NCI-H1417 (cell line): ENCODE results near the gene FLT1.

Source experiments
- DNase-seq, 3 experiments: peaks; one replicate each; lab custom pipeline; 2025; lab: John Stamatoyannopoulos, UW

FLT1 gene

GRCh38 chr13:28316836-28317235, 178.1 kb downstream of the FLT1 start:
- no peak for DNase-seq

DNA sequence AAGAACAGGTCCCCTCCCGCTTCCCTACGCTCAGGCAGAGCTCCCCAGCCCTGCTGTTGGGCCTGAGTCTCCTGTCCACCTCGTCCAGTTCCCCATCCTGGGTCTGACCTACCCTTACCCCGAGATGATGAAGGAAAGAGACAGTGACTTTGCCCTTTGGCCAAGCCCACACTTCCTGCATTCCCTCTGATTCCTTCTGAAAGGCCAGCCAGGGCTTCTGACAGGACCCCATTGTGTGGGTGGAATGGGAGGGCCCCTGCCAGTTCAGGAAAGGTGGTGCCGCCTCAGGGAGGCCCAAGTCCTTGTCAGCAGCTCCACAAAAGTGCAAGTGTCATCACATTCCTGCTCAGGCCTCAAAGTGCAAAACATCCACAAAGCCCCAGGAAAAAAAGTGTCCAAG, 178.8 kb downstream of the FLT1 start:
- no peak for DNase-seq

DNA sequence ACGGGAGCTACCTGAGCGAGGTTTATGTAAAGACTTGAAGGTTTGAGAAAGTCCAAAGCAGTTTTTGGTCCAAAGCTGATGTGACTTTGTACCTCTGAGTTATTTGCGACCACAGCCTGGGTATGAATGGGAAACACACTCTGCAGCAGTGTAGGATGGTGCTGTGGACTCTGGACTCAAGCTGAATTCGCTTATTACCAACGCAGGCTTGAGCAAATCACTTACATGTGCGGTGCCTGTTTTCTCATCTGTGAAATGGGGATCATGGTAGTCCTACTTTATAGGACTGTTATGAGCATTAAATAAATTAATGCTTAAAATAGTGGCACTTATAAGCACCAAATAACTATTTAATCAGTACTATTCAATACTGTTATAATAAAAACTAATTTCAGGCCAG, 180.0 kb downstream of the FLT1 start:
- DNase-seq: no peak

- DNase-seq: no peak
Observed at GRCh38 chr13:28313579-28313978, 181.3 kb downstream of the FLT1 start.

- DNase-seq: no peak
Observed at GRCh38 chr13:28306325-28306724, 188.6 kb downstream of the FLT1 start.

- DNase-seq: no peak
Observed at GRCh38 chr13:28301839-28302238, 193.1 kb downstream of the FLT1 start.

DNA sequence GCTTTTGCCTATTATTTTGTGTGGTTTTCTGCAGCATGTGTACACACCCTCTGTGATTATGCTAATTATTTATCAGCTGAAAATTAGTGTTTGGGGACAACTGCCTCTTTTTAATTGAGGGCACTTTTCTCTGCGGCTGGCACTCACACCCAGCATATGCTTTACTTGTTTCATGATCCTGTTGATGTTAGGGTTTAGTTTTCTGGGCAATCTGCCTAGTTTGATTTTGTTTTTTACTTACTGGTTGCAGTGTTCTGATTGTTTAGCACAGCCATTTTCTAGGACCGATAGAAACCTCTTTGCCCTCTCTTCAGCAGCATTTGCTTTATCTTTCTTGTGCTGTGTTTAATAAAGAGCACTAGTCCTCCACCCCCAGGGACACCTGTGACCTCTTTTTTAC, 195.0 kb downstream of the FLT1 start:
- DNase-seq: no peak

DNA sequence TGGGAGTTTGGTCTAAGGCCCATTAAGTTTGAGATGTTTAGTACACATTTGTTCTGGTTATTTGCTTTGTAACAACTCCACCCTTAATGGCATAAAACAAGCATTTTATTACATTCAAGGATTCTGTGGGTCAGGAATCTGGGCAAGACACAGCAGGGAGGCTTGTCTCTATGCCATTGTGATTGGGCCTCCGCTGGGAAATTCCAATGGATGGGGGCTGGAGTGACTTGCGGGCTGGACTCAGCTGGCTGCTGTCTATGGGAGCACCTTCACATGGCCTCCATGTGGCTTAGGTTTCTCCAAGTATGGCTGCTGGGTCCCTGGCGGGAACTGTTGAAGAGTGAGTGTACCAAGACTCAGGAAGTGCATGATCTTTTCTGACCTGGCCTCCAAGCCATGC, 197.6 kb downstream of the FLT1 start:
- DNase-seq: no peak

DNA sequence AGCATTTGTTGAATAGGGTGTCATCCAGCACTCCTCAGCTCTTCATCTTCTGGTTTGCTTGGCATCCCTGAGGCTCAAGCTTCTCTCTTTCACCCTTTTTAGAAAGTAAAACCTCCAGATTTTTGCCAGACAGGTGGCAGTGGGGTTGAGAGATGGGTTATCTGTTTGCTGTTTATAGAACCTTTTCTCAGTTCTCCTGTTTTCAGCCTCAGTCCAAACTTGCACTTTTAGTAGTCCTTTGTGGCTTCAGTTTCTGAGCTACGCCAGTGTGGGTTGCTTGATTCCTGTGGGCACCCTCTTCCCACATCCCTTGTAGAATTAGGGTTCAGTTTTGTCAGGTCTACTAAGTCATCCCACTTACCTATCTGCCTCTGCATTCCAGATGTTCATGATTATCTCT, 208.7 kb downstream of the FLT1 start:
- DNase-seq: no peak

DNA sequence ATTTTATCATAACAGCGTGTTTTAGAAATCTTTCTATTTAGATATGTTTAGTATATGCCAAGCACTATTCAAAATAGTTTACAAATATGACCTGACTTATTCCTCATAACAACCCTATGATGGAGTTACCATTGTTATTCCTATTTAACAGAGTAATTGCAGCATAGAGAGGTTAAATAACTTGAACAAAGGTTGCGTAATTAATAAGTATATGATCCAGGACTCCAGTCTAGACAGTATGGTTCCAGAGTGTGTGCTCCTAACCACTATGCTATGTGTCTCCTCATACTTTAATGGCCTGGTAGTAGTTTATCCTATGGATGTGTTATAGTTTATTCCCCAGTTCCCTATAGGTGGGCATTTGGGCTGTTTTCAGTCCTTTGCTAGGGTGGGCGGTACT, 211.3 kb downstream of the FLT1 start:
- no peak for DNase-seq

DNA sequence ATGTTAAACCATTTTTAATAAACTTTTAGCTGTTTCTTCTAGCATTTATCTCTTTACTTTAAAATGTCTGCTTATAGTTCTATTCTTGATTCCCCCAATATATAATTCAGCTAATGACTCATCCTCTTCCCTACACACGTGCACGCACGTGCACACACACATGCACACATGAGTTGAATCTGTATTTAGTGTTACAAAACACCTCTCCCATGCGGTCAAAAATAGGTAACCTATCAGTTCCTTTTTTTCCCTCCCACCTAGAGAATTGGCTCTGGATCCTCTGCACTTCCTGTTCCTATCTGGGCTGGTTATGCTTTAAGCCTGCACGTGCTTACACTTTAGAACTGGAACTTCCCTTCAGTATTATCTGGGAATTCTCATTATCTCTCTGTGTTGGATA, 212.5 kb downstream of the FLT1 start:
- no peak for DNase-seq

- DNase-seq: no peak
Observed at GRCh38 chr13:28273919-28274318, 221.0 kb downstream of the FLT1 start.

GRCh38 chr13:28271056-28271840, 223.7 kb downstream of the FLT1 start:
- no peak for DNase-seq

DNA sequence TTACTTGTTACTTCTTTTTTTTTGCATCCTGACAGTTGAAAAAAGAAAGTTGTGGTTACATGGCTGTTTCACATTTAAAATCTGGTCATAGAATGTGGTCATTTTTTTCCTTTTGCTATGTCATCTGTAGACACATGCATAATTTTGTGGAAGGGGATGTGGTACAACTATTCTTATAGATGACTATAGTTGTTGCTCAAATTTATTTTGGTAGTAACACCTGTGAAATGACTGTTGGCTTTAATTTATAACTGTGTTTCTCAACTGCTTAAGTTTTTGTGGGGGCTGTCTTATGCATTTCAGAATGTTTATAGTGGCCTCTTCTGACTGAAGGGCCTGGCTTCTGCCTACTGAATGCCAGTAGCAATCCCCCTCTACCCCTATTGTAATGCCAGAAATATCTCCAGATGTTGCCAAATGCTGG, 226.1 kb downstream of the FLT1 start:
- DNase-seq: no peak

DNA sequence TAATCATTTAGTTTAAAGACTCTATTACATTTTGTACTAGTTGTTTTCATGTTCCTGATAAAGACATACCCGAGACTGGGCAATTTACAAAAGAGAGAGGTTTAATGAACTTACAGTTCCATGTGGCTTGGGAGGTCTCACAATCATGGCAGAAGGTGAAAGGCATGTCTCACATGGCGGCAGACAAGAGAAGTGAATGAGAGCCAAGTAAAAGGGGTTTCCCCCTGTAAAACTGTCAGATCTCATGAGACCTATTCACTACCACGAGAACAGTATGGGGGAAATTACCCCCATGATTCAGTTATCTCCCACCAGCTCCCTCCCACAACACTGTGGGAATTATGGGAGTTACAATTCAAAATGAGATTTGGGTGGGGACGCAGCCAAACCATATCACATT, 227.4 kb downstream of the FLT1 start:
- no peak for DNase-seq

DNA sequence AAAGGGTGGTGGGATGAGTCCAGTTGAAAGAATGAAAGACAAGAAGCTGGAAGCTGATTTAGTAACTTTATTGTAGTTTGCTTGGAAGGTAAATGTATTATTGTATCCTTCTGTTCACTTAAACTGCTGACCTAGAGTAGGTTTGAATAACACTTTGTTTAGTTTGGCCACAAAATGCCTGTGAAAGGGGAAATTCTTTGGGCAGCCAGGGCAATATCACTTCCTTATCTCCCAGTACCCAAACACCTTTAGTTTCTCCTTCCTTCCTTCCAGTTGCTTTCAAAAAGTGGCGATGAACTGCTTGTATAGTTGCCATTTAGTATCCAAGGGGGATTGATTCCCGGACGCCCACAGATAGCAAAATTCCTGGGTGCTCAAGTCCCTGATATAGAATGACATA, 236.5 kb downstream of the FLT1 start:
- DNase-seq: no peak

DNA sequence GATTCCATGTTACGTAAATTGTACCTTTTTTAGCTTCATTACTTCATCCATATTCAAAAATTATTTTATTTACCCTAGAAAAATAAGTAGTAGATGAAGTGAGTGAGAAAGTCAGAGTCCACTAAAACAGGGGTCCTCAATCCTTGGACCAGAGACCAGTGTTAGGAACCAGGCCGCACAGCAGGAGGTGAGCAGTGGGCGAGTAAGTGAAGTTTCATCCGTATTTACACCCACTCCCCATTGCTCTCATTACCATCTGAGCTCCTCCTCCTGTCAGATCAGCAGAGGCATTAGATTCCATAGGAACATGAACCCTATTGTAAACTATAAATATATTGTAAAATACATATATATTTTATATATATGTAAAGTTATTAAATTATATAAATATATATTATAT, 237.6 kb downstream of the FLT1 start:
- DNase-seq: no peak

DNA sequence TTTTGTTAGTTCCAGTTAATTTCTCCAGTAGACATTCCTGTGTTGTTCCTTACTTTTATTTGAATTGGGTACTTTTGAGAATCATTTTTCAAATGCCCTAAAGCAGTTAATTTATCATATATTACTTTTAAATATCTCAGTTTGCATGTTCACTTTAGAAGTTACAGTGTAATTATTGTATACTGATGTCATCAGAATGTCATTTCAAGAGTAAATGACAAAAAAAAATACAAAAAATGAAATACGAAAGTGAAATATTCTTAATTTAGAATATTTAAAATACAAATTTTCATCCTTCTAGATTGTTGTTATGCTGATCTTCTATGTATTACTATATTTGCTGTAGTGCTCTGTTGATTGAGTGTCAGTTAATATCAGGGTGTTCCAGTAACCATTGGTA, 242.4 kb downstream of the FLT1 start:
- no peak for DNase-seq

DNA sequence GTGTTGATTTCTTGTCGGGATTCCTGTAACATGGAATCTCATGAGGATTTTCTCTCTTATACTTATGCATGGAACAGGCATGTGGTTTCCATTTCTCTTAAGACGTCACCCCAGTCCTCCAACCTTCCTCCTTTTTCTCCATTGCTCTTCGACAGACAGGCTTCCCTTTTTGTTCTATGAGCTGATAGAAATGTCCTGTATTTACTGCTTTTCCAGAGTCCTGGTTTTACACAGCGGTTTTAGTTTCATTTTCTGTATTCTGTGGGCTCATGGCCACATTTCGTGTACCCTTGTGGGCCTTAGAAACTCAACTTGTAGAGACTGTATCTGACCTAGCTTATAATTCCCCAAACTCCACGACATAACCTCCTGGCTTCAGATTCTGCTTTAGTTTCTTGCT, 243.5 kb downstream of the FLT1 start:
- DNase-seq: no peak

DNA sequence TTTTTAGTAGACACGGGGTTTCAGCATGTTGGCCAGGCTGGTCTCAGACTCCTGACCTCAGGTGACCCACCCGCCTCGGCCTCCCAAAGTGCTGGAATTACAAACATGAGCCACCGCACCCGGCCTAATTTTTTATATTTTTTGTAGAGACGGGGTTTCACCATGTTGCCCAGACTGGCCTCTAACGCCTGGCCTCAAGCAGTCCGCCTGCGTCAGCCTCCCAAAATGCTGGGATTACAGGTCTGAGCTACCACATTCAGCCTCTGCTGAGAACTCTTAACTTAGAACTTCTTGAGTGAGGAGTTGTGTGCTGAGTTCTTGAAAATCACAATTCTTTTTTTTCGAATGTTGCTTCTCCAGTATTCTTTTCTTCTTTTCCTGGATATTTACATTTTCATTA, 244.4 kb downstream of the FLT1 start:
- DNase-seq: no peak
